GM12878 (cell line): ENCODE data around the gene SORCS1. TPM values are rescaled to one million over a fixed set of nuclear protein-coding genes. Genes with fewer than 3 reads are reported as not detected.

ENCODE experiments used
- ATAC-seq: fragments of 200-7000 bp; cut with Tn5 transposase; 3 replicates; pipeline ENCODE4 v1.9.1; 2020; ENCODE audit warnings: mild to moderate bottlenecking, moderate library complexity
- BruUV-seq: library from RNA; stranded (reverse); fragments of 400-500 nt; replicated peaks from 2 replicates; lab custom pipeline; 2021; lab: Mats Ljungman, UMichigan
- CTCF ChIA-PET: fragments of 300-600 bp; sonication (Branson Sonifier 250); formaldehyde crosslinking; extraction: SDS; loops from one replicate; lab custom pipeline; 2021; ENCODE audit warnings: inconsistent platforms; lab: Yijun Ruan, JAX
- POLR2A ChIA-PET: fragments of 350-600 bp; formaldehyde crosslinking; extraction: SDS; loops from one replicate; lab custom pipeline; 2021; ENCODE audit warnings: inconsistent platforms; lab: Charles Lee
- RAD21 ChIA-PET: fragments of 300-600 bp; sonication (Branson Sonifier 250); formaldehyde crosslinking; loops from one replicate; lab custom pipeline; 2023; ENCODE audit warnings: antibody characterized with exemption; ENCODE audit not compliant: unreplicated experiment; lab: Charles Lee
- SMC1A ChIA-PET: fragments of 300-600 bp; sonication (Branson Sonifier 250); formaldehyde crosslinking; loops from one replicate; lab custom pipeline; 2023; ENCODE audit not compliant: unreplicated experiment, uncharacterized antibody; lab: Charles Lee
- DNase-seq: peaks from one replicate; pipeline ENCODE4 v3.0.0-alpha.2; 2011; ENCODE audit warnings: low read depth, low spot score
- FAIRE-seq: peaks from 3 replicates; lab custom pipeline; 2011; peaks lifted over from hg19 to GRCh38; lab: Jason Lieb, UNC
- H2AFZ ChIP-seq: 2 replicates; pipeline ENCODE4 v1.6.0; 2011; ENCODE audit warnings: low read depth, low read length, control low read depth; ENCODE audit not compliant: control insufficient read depth
- H3K27ac ChIP-seq: 2 replicates; pipeline ENCODE4 v1.5.1; 2011; ENCODE audit warnings: control low read depth; ENCODE audit not compliant: control insufficient read depth, insufficient read depth
- H3K27me3 ChIP-seq, 2 experiments: replicated peaks in 1 of 2; 2 replicates each; pipeline versions ENCODE4 v1.6.0 to v1.6.1; 2011; ENCODE audit warnings: low read length in 1 of 2; ENCODE audit not compliant: control insufficient read depth in 2 of 2, insufficient read depth in 2 of 2
- H3K36me3 ChIP-seq, 2 experiments: 2 replicates each; pipeline ENCODE4 v1.5.1; 2011; ENCODE audit warnings: low read length in 1 of 2; ENCODE audit not compliant: control insufficient read depth in 2 of 2, insufficient read depth in 2 of 2
- H3K4me1 ChIP-seq: 2 replicates; pipeline ENCODE4 v1.6.1; 2011; ENCODE audit warnings: mild to moderate bottlenecking, low read length, moderate library complexity, mixed read lengths; ENCODE audit not compliant: control insufficient read depth, insufficient read depth
- H3K4me2 ChIP-seq: 2 replicates; pipeline ENCODE4 v1.6.0; 2011; ENCODE audit warnings: control low read depth; ENCODE audit not compliant: control insufficient read depth, insufficient read depth
- H3K4me3 ChIP-seq: fragments of 200-600 bp; sonication (generic); 2 replicates; pipeline ENCODE4 v1.5.1; 2016
- H3K79me2 ChIP-seq: 2 replicates; pipeline ENCODE4 v1.6.0; 2011; ENCODE audit warnings: low read length; ENCODE audit not compliant: control insufficient read depth, insufficient read depth
- H3K9ac ChIP-seq: 2 replicates; pipeline ENCODE4 v1.8.0; 2011; ENCODE audit warnings: low read length, control low read depth, mixed read lengths; ENCODE audit not compliant: control insufficient read depth, insufficient read depth
- H3K9me3 ChIP-seq: replicated peaks from 3 replicates; pipeline ENCODE4 v1.5.1; 2011; ENCODE audit warnings: mild to moderate bottlenecking, low read length; ENCODE audit not compliant: control insufficient read depth, insufficient read depth
- H4K20me1 ChIP-seq: 2 replicates; pipeline ENCODE4 v1.6.0; 2011; ENCODE audit not compliant: control insufficient read depth, insufficient read depth
- BHLHE40 ChIP-seq, 2 experiments: fragments of 450-650 bp in 1 of 2; IDR thresholded peaks; 2 replicates each; pipeline ENCODE4 v1.6.1; 2011 to 2017; ENCODE audit warnings: low read depth in 2 of 2, borderline replicate concordance in 1 of 2, improper control_type of control experiment in 1 of 2, low read length in 1 of 2, mild to moderate bottlenecking in 1 of 2
- CBX3 ChIP-seq: fragments of 200-600 bp; sonication (generic); IDR thresholded peaks from 2 replicates; pipeline ENCODE4 v1.6.1; 2016; ENCODE audit warnings: low read depth, borderline replicate concordance
- IKZF2 ChIP-seq, 2 experiments: fragments of 450-650 bp; IDR thresholded peaks; 2 replicates each; pipeline ENCODE4 v1.6.1; 2017; ENCODE audit warnings: mild to moderate bottlenecking in 2 of 2, moderate library complexity in 2 of 2
- NBN ChIP-seq: fragments of 450-650 bp; IDR thresholded peaks from 2 replicates; pipeline ENCODE4 v1.6.1; 2016
- NFYB ChIP-seq: IDR thresholded peaks from 2 replicates; pipeline ENCODE4 v1.6.1; 2011; ENCODE audit warnings: low read depth, mild to moderate bottlenecking, low read length, improper control_type of control experiment, moderate library complexity; ENCODE audit not compliant: insufficient read depth
- SUZ12 ChIP-seq: fragments of 200-600 bp; sonication (generic); IDR thresholded peaks from one replicate; pipeline ENCODE4 v1.6.1; 2018; ENCODE audit warnings: antibody characterized with exemption, mild to moderate bottlenecking; ENCODE audit not compliant: unreplicated experiment
- ZNF24 ChIP-seq: fragments of 450-650 bp; IDR thresholded peaks from 2 replicates; pipeline ENCODE4 v1.6.1; 2017; ENCODE audit warnings: antibody characterized with exemption, mild to moderate bottlenecking
- ZSCAN29 ChIP-seq: fragments of 450-650 bp; IDR thresholded peaks from 2 replicates; pipeline ENCODE4 v1.6.1; 2017; ENCODE audit warnings: mild to moderate bottlenecking, moderate library complexity
- WGBS: methylation state at CpG from one replicate; pipeline ENCODE4 v1.1.6; 2016; ENCODE audit warnings: low lambda C conversion rate; ENCODE audit not compliant: insufficient replicate concordance, insufficient coverage; ENCODE audit errors: missing lambda C conversion rate; 5-methylcytosine and 5-hydroxymethylcytosine counted together
- in situ Hi-C: fragments of 300-500 bp; cut with MboI; formaldehyde crosslinking; loops from 9 replicates; pipeline ENCODE4 v1.14.3; 2018; ENCODE audit warnings: mixed read lengths
- intact Hi-C: fragments of 100-400 bp; cut with micrococcal nuclease; formaldehyde crosslinking; loops from one replicate; pipeline ENCODE4 v1.14.2; 2022; ENCODE audit not compliant: unreplicated experiment
- polyA plus RNA-seq, 11 experiments: library from polyadenylated mRNA; depleted of rRNA in 4 of 11; unstranded in 6 of 11; stranded (reverse) in 5 of 11; fragments of >200 nt; fragmentation: Nextera tagmentation in 4 of 11; fragmentation: Illumina TruSeq in 1 of 11; extraction: Ambion mirVana in 4 of 11; extraction: Trizol in 1 of 11; gene quantifications; 1 replicate in 1 of 11; 2 replicates in 10 of 11; pipeline versions ENCODE4 v1.2.1 to v1.2.3, GENCODE V29; 2011 to 2016; ENCODE audit warnings: inconsistent platforms in 2 of 11, missing spikeins in 2 of 11, low read depth in 1 of 11
- total RNA-seq, 4 experiments: library from RNA; depleted of rRNA in 3 of 4; stranded (reverse); fragments of >200 nt in 3 of 4; fragmentation: Illumina TruSeq in 1 of 4; extraction: Trizol in 1 of 4; gene quantifications; 2 replicates each; pipeline versions ENCODE4 v1.2.1 to v1.2.3, GENCODE V29; 2013 to 2021
- TF ChIP-seq, protein P1 (sequence below): IDR thresholded peaks from 2 replicates; pipeline ENCODE4 v1.6.1; 2011; ENCODE audit warnings: low read depth, low read length, improper control_type of control experiment, borderline replicate concordance
- TF ChIP-seq, protein P2 (sequence below): IDR thresholded peaks from 2 replicates; pipeline ENCODE4 v1.6.1; 2012; ENCODE audit warnings: low read depth, low read length, improper control_type of control experiment
- TF ChIP-seq, protein P3 (sequence below): fragments of 450-650 bp; formaldehyde crosslinking; IDR thresholded peaks from 2 replicates; pipeline ENCODE4 v1.4.0; 2020; ENCODE audit warnings: mild to moderate bottlenecking, moderate library complexity

The SORCS1 gene
- total and polyA plus RNA-seq, 10 of the 15 experiments (the other 5 are each of a cell fraction or from before 2014, with no cell fraction given) = 0.02 to 9.6 (median 0.06) TPM; not detected in 3

DNA sequence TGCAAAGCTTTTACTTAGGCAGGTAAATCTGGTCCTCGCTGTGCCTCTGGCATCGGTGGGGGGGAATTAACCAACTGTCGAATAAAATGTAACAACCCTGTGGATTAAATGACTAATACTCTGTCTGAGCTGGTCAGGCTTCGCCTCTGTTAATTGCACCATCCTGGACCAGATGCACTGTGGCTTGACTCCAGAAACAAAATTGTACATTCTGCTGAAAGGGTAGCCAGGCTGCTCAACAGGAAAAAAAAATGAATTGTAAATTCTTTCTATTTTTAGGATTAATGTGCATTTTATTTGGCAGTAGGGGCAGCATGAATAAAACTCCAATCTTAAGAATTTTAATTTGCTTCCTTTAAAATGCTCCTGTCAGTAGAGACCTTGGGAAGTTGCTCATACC is 389.4 kb downstream of the SORCS1 start:
- Histone ChIP-seq H2AFZ (no peak overlapping the region), H3K27me3 (no peaks in the 10 kb centered on the region; a peak in 2 of 4 replicates), H3K36me3 (no peaks in the 10 kb centered on the region), H3K4me2 (no peak overlapping the region), H3K9me3 (no peaks in the 10 kb centered on the region), H3K9ac (no peak overlapping the region), H3K79me2 (no peaks in the 10 kb centered on the region), H4K20me1 (no peaks in the 10 kb centered on the region), H3K27ac (no peak overlapping the region), H3K4me1 (no peaks in the 10 kb centered on the region), H3K4me3 (no peak overlapping the region)
- TF ChIP-seq ZSCAN29 (no peak), BHLHE40 (IDR thresholded peaks at IDR 0.05; ENCODE audit: borderline replicate concordance in 1 of 2, low read depth in 2 of 2, low read length in 1 of 2) (no peak), NBN (no peak), IKZF2 (IDR thresholded peaks at IDR 0.05) (no peak), CBX3 (no peak), SUZ12 (no peak), ZNF24 (no peak), NFYB (no peak)
- TF ChIP-seq, protein P1, sequence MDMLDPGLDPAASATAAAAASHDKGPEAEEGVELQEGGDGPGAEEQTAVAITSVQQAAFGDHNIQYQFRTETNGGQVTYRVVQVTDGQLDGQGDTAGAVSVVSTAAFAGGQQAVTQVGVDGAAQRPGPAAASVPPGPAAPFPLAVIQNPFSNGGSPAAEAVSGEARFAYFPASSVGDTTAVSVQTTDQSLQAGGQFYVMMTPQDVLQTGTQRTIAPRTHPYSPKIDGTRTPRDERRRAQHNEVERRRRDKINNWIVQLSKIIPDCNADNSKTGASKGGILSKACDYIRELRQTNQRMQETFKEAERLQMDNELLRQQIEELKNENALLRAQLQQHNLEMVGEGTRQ = no peak
- TF ChIP-seq, protein P2, sequence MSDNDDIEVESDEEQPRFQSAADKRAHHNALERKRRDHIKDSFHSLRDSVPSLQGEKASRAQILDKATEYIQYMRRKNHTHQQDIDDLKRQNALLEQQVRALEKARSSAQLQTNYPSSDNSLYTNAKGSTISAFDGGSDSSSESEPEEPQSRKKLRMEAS = no peak
- TF ChIP-seq, protein P3, sequence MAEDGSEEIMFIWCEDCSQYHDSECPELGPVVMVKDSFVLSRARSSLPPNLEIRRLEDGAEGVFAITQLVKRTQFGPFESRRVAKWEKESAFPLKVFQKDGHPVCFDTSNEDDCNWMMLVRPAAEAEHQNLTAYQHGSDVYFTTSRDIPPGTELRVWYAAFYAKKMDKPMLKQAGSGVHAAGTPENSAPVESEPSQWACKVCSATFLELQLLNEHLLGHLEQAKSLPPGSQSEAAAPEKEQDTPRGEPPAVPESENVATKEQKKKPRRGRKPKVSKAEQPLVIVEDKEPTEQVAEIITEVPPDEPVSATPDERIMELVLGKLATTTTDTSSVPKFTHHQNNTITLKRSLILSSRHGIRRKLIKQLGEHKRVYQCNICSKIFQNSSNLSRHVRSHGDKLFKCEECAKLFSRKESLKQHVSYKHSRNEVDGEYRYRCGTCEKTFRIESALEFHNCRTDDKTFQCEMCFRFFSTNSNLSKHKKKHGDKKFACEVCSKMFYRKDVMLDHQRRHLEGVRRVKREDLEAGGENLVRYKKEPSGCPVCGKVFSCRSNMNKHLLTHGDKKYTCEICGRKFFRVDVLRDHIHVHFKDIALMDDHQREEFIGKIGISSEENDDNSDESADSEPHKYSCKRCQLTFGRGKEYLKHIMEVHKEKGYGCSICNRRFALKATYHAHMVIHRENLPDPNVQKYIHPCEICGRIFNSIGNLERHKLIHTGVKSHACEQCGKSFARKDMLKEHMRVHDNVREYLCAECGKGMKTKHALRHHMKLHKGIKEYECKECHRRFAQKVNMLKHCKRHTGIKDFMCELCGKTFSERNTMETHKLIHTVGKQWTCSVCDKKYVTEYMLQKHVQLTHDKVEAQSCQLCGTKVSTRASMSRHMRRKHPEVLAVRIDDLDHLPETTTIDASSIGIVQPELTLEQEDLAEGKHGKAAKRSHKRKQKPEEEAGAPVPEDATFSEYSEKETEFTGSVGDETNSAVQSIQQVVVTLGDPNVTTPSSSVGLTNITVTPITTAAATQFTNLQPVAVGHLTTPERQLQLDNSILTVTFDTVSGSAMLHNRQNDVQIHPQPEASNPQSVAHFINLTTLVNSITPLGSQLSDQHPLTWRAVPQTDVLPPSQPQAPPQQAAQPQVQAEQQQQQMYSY (CRISPR knock-in tag) = no peak
- RAD21 ChIA-PET = interaction anchor here (0.6 kb wide), 1 partner anchor 150 kb away, joined by 3 read pairs; no protein-coding TSS in a partner anchor
- in situ Hi-C loops = no loop called here
- no TSS peak for BruUV-seq
- ATAC-seq (no peak), DNase-seq (no peak), FAIRE-seq (no peak)
- CTCF ChIA-PET = interaction anchor here (1.2 kb wide), 1 partner anchor 70 kb away, joined by 3 read pairs; no protein-coding TSS in a partner anchor
- SMC1A ChIA-PET = no interaction called here
- POLR2A ChIA-PET = no interaction called here
- intact Hi-C loops = no loop called here
- 32% methylated on average over 4 of the region's 4 CpGs for WGBS
